Effector memory CD4-positive, alpha-beta T cell (primary cell): ENCODE measurements around the gene MUC5B.

Source experiments
- DNase-seq, 3 donors: peaks; one replicate each; pipeline ENCODE4 v3.0.0-alpha.2; 2020
- H3K27ac ChIP-seq: 2 replicates; pipeline ENCODE4 v1.7.0; 2013; ENCODE audit warnings: mild to moderate bottlenecking, low read length, moderate library complexity; ENCODE audit not compliant: insufficient read depth, poor library complexity, severe bottlenecking
- H3K27me3 ChIP-seq: replicated peaks from 2 replicates; pipeline ENCODE4 v1.7.0; 2013; ENCODE audit warnings: mild to moderate bottlenecking, low read length; ENCODE audit not compliant: insufficient read depth, control insufficient read depth, poor library complexity, severe bottlenecking
- H3K36me3 ChIP-seq: 2 replicates; pipeline ENCODE4 v1.7.0; 2013; ENCODE audit warnings: mild to moderate bottlenecking, low read length, moderate library complexity; ENCODE audit not compliant: control insufficient read depth, insufficient read depth
- H3K4me1 ChIP-seq: 2 replicates; pipeline ENCODE4 v1.7.0; 2013; ENCODE audit warnings: low read length, mild to moderate bottlenecking; ENCODE audit not compliant: control insufficient read depth, insufficient read depth, poor library complexity, severe bottlenecking
- H3K4me3 ChIP-seq: 2 replicates; pipeline ENCODE4 v1.7.0; 2013; ENCODE audit warnings: low read length, low read depth, mild to moderate bottlenecking; ENCODE audit not compliant: insufficient read depth, poor library complexity, severe bottlenecking
- H3K9me3 ChIP-seq: 2 replicates; pipeline ENCODE4 v1.7.0; 2013; ENCODE audit warnings: mild to moderate bottlenecking, low read length, moderate library complexity; ENCODE audit not compliant: control insufficient read depth

Gene MUC5B

DNA sequence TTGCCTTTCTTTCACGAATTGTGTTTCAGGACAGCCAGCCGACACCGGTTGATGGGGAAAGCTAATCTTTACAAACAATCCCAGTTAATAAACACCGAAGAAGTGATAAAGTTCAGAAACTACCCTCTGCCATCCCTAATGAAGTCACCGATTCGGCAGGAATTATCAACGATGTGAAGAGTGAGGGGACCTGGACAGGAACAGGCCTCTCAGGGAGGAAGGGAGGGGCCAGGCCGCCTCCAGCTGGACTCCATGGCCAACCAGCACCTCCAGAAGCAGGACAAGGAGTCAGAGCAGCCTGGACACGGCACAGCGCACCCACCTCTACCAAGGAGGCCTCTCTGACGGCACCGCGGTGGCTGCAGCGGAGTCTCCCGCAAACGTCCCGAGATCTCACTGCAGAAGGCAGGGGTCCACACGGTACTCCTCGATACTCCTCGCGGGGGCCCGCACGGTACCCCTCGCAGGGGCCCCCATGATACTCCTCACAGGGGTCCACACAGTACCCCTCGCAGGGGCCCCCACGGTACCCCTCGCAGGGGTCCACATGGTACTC, 82.7 kb downstream of the MUC5B start:
- DNase-seq: no peak
- peaks cover 28% of the 10 kb centered on the region for H3K4me1 ChIP-seq
- H3K27ac ChIP-seq: no peak overlapping the region
- H3K9me3 ChIP-seq: no peaks in the 10 kb centered on the region
- H3K27me3 ChIP-seq: no peaks in the 10 kb centered on the region
- no peaks in the 10 kb centered on the region for H3K36me3 ChIP-seq
- H3K4me3 ChIP-seq: no peak overlapping the region

DNA sequence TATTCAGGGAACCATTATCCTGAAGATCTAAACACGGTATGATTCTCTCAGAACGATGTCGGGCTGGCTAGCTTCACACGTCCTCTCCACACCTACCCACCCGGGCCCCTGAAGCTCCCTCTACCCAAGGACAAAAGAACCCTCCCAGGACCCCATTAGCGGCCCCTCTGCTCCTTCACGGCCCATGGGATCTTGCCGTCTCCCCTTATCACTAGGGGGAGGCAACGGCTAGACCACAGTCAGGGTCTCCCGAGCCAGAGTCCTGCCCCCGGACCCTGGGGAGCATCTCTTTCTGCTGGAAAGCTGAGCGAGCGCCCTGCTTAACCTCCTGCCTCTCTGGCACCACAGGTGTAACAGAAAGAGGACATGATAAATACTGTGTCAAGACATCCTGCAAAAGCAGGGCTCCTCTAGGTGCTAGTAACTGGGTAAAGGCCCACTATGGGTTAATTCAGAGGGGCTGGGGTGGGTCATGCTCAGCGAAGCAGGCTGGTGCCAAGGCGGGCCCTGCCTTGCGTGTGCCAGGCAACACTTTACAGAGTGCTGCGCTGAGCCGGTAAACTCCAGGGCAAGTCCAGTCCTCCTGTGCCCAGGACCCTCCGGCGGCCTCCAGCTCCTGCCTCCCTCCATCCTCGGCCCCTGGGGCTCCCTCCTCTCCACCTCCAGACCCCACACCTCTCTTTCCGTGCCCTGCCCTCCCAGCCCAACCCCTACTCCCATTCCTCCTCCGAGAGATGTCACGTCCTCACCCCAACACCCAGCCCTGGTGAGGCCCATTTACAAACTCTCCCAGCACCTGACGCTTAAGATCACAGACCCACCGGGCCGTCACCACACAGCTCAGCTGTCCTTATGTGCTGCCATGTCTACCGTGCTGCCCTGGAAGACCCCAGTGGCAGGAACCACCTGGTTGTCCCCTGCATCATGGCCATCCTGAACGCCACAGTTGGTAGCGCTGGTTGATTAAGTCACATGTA, 83.6 kb downstream of the MUC5B start:
- H3K9me3 ChIP-seq: no peaks in the 10 kb centered on the region
- no peaks in the 10 kb centered on the region for H3K36me3 ChIP-seq
- no peaks in the 10 kb centered on the region for H3K27me3 ChIP-seq
- H3K27ac ChIP-seq: no peak overlapping the region
- H3K4me1 ChIP-seq: peaks cover 29% of the 10 kb centered on the region
- no peak for DNase-seq
- H3K4me3 ChIP-seq: no peak overlapping the region

DNA sequence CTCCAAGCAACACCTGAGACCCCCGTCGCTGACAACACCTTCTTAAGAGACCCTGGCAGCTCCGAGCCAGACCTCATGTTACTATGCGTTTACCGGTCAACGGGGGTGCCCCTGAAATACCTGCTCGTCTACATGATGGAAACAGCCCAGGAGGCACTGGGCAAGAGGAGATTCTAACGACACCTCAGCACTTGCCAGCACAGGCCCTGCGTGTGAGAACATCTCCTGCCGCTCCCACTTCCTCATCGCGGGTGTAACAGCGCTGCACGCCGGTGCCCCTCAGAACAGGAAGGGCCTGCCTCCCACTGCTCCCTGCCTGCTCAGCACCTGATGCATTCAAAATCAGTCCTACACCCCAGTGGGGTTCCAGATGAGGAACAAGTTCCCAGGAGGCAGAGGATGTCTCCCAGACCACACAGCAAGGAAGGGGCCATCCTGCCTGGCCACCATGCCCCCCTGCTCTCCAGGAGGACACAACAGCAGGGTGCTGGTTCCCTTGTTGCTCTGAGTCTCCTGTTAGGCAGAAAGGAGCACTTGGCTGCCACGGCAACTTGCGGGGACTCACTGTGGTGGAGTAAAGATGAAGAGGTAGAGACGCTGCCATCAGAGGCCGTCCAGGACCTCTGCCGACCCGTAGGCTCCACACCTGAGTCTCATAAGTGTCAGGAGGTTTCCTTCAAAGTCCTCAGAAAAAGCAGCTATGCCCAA, 84.5 kb downstream of the MUC5B start:
- Histone ChIP-seq H3K27me3 (no peaks in the 10 kb centered on the region), H3K4me1 (peaks cover 29% of the 10 kb centered on the region), H3K4me3 (no peak overlapping the region), H3K36me3 (no peaks in the 10 kb centered on the region), H3K27ac (no peak overlapping the region), H3K9me3 (no peaks in the 10 kb centered on the region)
- no peak for DNase-seq

DNA sequence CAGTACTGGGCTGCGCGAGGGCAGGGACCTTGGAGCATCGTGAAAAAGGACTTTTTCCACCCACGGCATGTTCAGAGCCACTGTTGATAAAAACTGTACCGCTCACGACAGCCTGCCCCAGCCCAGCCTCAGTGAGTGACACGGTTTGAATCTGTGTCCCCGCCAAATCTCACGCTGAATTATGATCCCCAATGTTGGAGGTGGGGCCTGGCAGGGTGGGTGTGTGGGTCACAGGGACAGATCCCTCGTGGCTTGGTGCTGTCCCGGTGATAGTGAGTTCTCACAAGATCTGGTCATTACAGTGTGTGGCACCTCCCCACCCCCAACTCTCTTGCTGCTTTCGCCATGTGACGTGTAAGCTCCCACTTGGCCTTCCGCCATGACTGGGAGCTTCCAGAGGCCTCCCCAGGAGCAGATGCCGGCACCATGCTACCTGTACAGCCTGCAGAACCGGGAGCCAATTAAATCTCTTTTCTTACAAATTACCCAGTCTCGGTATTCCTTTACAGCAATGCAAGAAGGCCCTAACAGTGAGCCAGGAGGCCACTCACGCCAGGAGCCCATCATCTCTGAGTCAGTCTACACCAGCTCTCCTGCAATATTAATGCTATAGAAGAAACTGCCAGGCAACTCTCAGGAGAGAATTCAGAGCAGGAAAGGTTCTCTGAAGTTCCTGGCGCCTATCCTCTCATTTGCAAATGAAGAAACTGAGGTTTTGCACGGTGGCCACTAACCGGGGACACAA, 85.3 kb downstream of the MUC5B start:
- no peaks in the 10 kb centered on the region for H3K27me3 ChIP-seq
- peaks cover 29% of the 10 kb centered on the region for H3K4me1 ChIP-seq
- no peak for DNase-seq
- H3K36me3 ChIP-seq: no peaks in the 10 kb centered on the region
- no peaks in the 10 kb centered on the region for H3K9me3 ChIP-seq
- peak overlapping the region; percentile 61 for H3K4me3 ChIP-seq
- peak overlapping the region; percentile 68 for H3K27ac ChIP-seq

DNA sequence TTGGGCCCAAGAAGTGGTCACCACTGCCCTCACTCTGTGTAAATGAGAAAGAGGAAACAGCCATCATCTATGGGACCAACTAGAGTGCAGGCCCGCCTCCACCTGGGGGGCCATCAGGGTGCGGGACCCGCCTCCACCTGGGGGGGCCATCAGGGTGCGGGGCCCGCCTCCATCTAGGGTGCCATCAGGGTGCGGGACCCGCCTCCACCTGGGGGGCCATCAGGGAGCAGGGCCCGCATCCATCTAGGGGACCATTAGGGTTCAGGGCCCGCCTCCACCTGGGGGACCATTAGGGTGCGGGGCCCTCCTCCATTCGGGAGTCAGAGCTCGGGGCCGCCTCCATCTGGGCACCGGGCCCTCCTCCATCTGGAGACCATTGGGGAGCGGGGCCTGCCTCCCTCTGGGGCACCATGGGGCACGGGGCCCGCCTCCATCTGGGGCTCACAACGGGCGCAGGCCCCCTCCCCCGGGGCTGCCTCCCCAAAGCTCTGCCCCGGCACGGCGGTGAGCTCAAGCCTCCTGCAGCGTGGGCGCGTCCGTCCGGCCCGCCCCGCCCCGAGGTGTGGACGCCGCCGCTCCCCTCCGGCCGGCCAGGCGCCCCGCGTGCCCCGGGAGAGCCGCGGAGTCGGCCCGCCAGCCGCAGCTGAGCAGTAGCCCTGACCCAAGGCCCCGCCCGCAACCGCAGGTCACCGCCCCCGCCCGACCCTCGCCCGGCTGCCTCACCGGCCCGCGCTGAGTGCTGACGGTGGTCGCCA, 86.1 kb downstream of the MUC5B start:
- no peaks in the 10 kb centered on the region for H3K27me3 ChIP-seq
- H3K4me3 ChIP-seq: peak overlapping the region; percentile 61
- H3K4me1 ChIP-seq: peaks cover 29% of the 10 kb centered on the region
- DNase-seq: peak in 2 of 3 donors; percentile 13
- H3K27ac ChIP-seq: peak overlapping the region; percentile 68
- no peaks in the 10 kb centered on the region for H3K36me3 ChIP-seq
- no peaks in the 10 kb centered on the region for H3K9me3 ChIP-seq

DNA sequence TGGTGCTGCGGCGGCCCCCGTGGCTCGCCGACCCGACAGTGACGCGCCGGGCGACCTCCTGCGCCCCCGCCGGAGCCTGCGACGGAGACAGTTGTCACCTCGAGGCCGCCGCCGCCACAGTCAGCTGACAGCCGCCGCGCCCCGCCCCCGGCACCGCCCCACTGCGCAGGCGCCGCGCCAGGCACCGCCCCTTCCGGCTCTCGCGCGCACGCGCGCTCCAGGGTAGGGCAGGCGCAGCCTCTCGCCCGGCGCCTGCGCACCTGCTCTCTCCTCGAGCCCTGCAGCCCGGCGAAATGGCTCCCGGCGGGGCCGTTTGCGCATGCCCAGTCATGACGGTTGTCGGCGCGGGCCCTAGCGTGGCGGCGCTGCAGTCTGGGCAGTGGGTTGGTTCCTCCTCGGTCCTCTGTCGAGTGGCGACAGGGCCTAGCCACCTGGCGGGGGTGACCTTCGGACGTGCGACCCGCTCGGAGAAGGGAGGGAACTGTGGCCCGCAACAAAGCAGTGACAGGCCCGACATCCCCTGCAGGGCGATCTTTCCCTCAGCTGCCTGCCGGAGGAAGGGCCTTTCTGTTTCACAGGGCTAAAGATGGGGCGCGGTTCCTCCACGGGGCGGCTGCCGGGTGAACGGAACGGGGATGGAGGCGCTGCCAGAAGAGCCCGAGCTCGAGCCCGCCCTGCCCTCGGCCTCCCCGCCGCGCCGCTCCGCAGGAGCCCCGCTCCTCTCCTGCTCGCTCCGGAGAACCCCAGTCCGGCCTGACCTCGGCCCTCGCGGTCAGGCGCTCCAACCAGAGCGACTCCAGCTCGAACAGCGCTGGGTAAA, 86.8 kb downstream of the MUC5B start, which contains the start of gene TOLLIP:
TSS of gene TOLLIP (minus strand) at position 135 of the 820 bp plus-strand sequence. CDS start at position 1, 134 bp downstream.
- DNase-seq: peak; percentile 97
- Histone ChIP-seq H3K4me3 (peak within 1 kb of the TSS; percentile 67), H3K4me1 (peaks cover 29% of the 10 kb centered on the region), H3K36me3 (no peaks in the 10 kb centered on the region), H3K27me3 (no peaks in the 10 kb centered on the region), H3K27ac (peak within 1 kb of the TSS; percentile 87), H3K9me3 (no peaks in the 10 kb centered on the region)

DNA sequence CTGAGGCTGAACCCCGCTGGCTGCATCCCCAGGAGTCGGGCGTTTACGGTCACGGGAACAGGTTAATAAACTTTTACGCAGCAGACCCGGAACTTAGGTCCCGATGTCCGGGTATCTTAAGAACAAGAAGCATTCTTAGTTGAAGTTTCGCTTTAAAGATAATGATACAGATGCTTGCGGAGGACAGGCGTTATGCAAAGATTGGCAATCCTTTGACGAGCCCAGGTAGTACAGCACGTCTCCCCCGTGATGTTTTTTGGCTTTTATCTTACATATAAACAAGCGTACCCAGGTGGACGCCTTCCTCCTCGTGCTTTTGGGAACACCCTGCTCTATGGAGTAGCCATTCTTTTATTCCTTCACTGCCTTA, 87.4 kb downstream of the MUC5B start:
- Histone ChIP-seq H3K9me3 (no peaks in the 10 kb centered on the region), H3K4me3 (peak overlapping the region; percentile 67), H3K4me1 (peaks cover 29% of the 10 kb centered on the region), H3K27me3 (no peaks in the 10 kb centered on the region), H3K27ac (peak overlapping the region; percentile 87), H3K36me3 (no peaks in the 10 kb centered on the region)
- DNase-seq: no peak

DNA sequence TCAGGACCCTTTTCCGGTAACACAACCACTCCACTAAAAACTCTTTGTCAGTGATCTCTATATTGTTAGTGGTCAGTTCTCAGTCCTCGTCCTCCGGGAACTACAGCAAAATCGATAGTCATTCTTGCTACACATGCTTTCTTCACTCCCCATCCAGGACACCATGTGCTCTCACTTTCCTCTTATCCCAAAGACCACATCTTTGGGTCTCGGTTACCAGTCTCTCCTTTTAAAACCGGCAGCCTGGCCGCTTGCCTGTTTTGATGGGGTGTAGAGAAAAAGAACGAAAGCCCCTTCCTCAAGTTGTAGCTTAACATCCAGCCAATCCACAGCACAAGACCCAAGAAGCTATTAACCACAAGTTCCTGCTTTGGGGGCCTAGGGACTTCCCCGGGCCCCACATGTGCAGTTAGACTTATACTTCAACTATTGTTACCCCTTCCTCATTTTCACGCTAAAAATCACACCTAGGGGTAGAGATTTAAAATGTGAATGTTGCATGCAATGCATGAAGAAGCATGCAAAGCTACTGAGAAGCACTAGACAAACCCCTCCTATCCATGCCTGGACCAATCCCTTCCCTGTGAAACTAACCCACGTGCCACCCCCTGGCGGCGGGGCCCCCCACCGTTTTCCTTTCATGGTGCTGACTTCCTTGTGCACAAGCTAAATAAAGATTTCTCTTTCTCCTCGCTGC, 88.1 kb downstream of the MUC5B start:
- Histone ChIP-seq H3K27me3 (no peaks in the 10 kb centered on the region), H3K9me3 (no peaks in the 10 kb centered on the region), H3K4me3 (no peak overlapping the region), H3K4me1 (peaks cover 29% of the 10 kb centered on the region), H3K27ac (peak overlapping the region; percentile 87), H3K36me3 (no peaks in the 10 kb centered on the region)
- peak in 2 of 3 donors; percentile 21 to 25 for DNase-seq
